Activated CD8-positive, alpha-beta memory T cell treated with anti-CD3 and anti-CD28 coated beads, Interleukin-2, amount 50 U/mL, for 24 hours (primary cell): ENCODE results near the gene FAM98A.

ENCODE experiments used
- DNase-seq: peaks from one replicate; pipeline ENCODE4 v3.0.0-alpha.2; 2020; ENCODE audit errors: extremely low read depth

FAM98A gene

GRCh38 chr2:33599175-33599942, at the start of gene FAM98A:
Gene FAM98A (minus strand): TSS chr2:33599299. CDS start chr2:33599221, 78 bp downstream.
- DNase-seq = peak; percentile 99

- DNase-seq = no peak
Measured at GRCh38 chr2:33645861-33646260, 46.8 kb upstream of the FAM98A start.

GRCh38 chr2:33644215-33644614, 45.1 kb upstream of the FAM98A start:
- no peak for DNase-seq

- DNase-seq = no peak
Measured at GRCh38 chr2:33636001-33636400, 36.9 kb upstream of the FAM98A start.

GRCh38 chr2:33634261-33634910, 35.3 kb upstream of the FAM98A start:
- DNase-seq = no peak

GRCh38 chr2:33633315-33633714, 34.2 kb upstream of the FAM98A start:
- DNase-seq = no peak

- no peak for DNase-seq
Measured at GRCh38 chr2:33632831-33633230, 33.7 kb upstream of the FAM98A start.

GRCh38 chr2:33628031-33628827, 29.1 kb upstream of the FAM98A start:
- no peak for DNase-seq

GRCh38 chr2:33619028-33619427, 19.9 kb upstream of the FAM98A start:
- no peak for DNase-seq

GRCh38 chr2:33617989-33618388, 18.9 kb upstream of the FAM98A start:
- DNase-seq = no peak

- DNase-seq = no peak
Measured at GRCh38 chr2:33617401-33617800, 18.3 kb upstream of the FAM98A start.

- DNase-seq = no peak
Measured at GRCh38 chr2:33616873-33617272, 17.8 kb upstream of the FAM98A start.

GRCh38 chr2:33614190-33614589, 15.1 kb upstream of the FAM98A start:
- no peak for DNase-seq

GRCh38 chr2:33607905-33608304, 8.8 kb upstream of the FAM98A start:
- no peak for DNase-seq

- no peak for DNase-seq
Measured at GRCh38 chr2:33607251-33607721, 8.2 kb upstream of the FAM98A start.

GRCh38 chr2:33606622-33607021, 7.5 kb upstream of the FAM98A start:
- DNase-seq = no peak

GRCh38 chr2:33606100-33606499, 7.0 kb upstream of the FAM98A start:
- no peak for DNase-seq

GRCh38 chr2:33605056-33605455, 6.0 kb upstream of the FAM98A start:
- no peak for DNase-seq

GRCh38 chr2:33603416-33603815, 4.3 kb upstream of the FAM98A start:
- no peak for DNase-seq

- DNase-seq = no peak
Measured at GRCh38 chr2:33602201-33602830, 3.2 kb upstream of the FAM98A start.

- no peak for DNase-seq
Measured at GRCh38 chr2:33599943-33600192, 769 bp upstream of the FAM98A start.

GRCh38 chr2:33598561-33599174, 431 bp downstream of the FAM98A start:
- DNase-seq = peak; percentile 8
